B cell (primary cell): ENCODE measurements around the gene PLEKHN1.
"Not testable (repeated sequence)": the region's sequence is repeated elsewhere in the genome, so short reads cannot be mapped to it uniquely, and the experiment has no call there.

Experiments used
- CTCF ChIP-seq: fragments of 200-600 bp; IDR thresholded peaks from one replicate; pipeline ENCODE4 v1.8.0; 2022; ENCODE audit warnings: antibody characterized with exemption, mild to moderate bottlenecking
- EZH2 ChIP-seq: IDR thresholded peaks from 2 replicates; pipeline ENCODE4 v1.6.1; 2012; ENCODE audit warnings: borderline replicate concordance, low read depth, mild to moderate bottlenecking, moderate library complexity, low read length; ENCODE audit not compliant: insufficient read depth, poor library complexity, severe bottlenecking

- TF ChIP-seq EZH2, CTCF: not testable (repeated sequence)
Observed at GRCh38 chr1:988061-988460, 21.8 kb downstream of the PLEKHN1 start.
